ENCODE measurements around the gene CHD3. TPM values are rescaled to one million over a fixed set of nuclear protein-coding genes. Genes with fewer than 3 reads are reported as not detected.
A peak's percentile ranks its signal among the peaks of the same experiment; 100 is the strongest.

CHD3 gene
- total RNA-seq, result 102 TPM

GRCh38 chr17:7888184-7888920 lies at the start of gene CHD3:
TSS of gene CHD3 (plus strand) at chr17:7888789. CDS start at chr17:7889001, 212 bp downstream.
- H3K27me3 ChIP-seq, result no peaks in the 10 kb centered on the region
- no peak for DNase-seq (ENCODE audit: low spot score in 2 of 2)
- H3K9me3 ChIP-seq, result no peaks in the 10 kb centered on the region
- H3K4me1 ChIP-seq, result peaks cover 19 to 28% of the 10 kb centered on the region in 2 donors
- TF ChIP-seq CTCF (IDR thresholded peaks at IDR 0.05), result no peak
- intact Hi-C loops (cut with DNase I), result loop anchor here (2.0 kb wide), 2 partner anchors 26 kb away; no protein-coding TSS in a partner anchor
- H3K4me3 ChIP-seq, result peak within 1 kb of the TSS; percentile 77 to 95
- peak within 1 kb of the TSS; percentile 90 to 91 for H3K27ac ChIP-seq
- H3K36me3 ChIP-seq, result peaks cover 10 to 20% of the 10 kb centered on the region in 2 donors

GRCh38 chr17:7839190-7839875 lies 49.3 kb upstream of the CHD3 start:
- intact Hi-C loops (cut with DNase I), result loop anchor here (5.0 to 10.0 kb wide), 2 partner anchors 267 to 625 kb away; partner anchors contain the start of genes ACADVL and DLG4
- H3K4me3 ChIP-seq, result no peak overlapping the region
- H3K9me3 ChIP-seq, result no peaks in the 10 kb centered on the region
- peaks cover 8 to 34% of the 10 kb centered on the region in 2 donors for H3K4me1 ChIP-seq
- no peaks in the 10 kb centered on the region for H3K36me3 ChIP-seq
- no peak for DNase-seq (ENCODE audit: low spot score in 2 of 2)
- H3K27me3 ChIP-seq, result no peaks in the 10 kb centered on the region
- TF ChIP-seq CTCF (IDR thresholded peaks at IDR 0.05), result no peak
- H3K27ac ChIP-seq, result peak overlapping the region; percentile 43 to 56

GRCh38 chr17:7839876-7840261 lies 48.7 kb upstream of the CHD3 start:
- Histone ChIP-seq H3K27ac (peak overlapping the region in 1 of 2 donors; percentile 56), H3K36me3 (no peaks in the 10 kb centered on the region), H3K27me3 (no peaks in the 10 kb centered on the region), H3K9me3 (no peaks in the 10 kb centered on the region), H3K4me1 (peaks cover 8 to 34% of the 10 kb centered on the region in 2 donors), H3K4me3 (no peak overlapping the region)
- DNase-seq (ENCODE audit: low spot score in 2 of 2), result peak in 1 of 2 donors; percentile 42
- intact Hi-C loops (cut with DNase I), result loop anchor here (5.0 to 10.0 kb wide), 7 partner anchors 225 to 825 kb away; partner anchors contain the start of genes ACADVL, DLG4, FXR2 and KCTD11
- no peak for TF ChIP-seq CTCF (IDR thresholded peaks at IDR 0.05)

GRCh38 chr17:7840441-7840840 lies 48.1 kb upstream of the CHD3 start:
- H3K27me3 ChIP-seq, result no peaks in the 10 kb centered on the region
- no peak for TF ChIP-seq CTCF (IDR thresholded peaks at IDR 0.05)
- H3K36me3 ChIP-seq, result no peaks in the 10 kb centered on the region
- intact Hi-C loops (cut with DNase I), result loop anchor here (5.0 to 10.0 kb wide), 5 partner anchors 226 to 826 kb away; partner anchors contain the start of genes FXR2, KCTD11, PHF23 and RNASEK
- H3K9me3 ChIP-seq, result no peaks in the 10 kb centered on the region
- H3K27ac ChIP-seq, result peak overlapping the region; percentile 97 to 99
- no peak for DNase-seq (ENCODE audit: low spot score in 2 of 2)
- H3K4me3 ChIP-seq, result no peak overlapping the region
- H3K4me1 ChIP-seq, result peaks cover 11 to 39% of the 10 kb centered on the region in 2 donors

- Histone ChIP-seq H3K4me3 (peak overlapping the region; percentile 80 to 88), H3K4me1 (peaks cover 14 to 42% of the 10 kb centered on the region in 2 donors), H3K9me3 (no peaks in the 10 kb centered on the region), H3K27ac (peak overlapping the region; percentile 97 to 99), H3K36me3 (peaks cover 0 to under 1% of the 10 kb centered on the region in 2 donors), H3K27me3 (no peaks in the 10 kb centered on the region)
- intact Hi-C loops (cut with DNase I), result loop anchor here (5.0 to 10.0 kb wide), 5 partner anchors 226 to 826 kb away; partner anchors contain the start of genes FXR2, KCTD11, PHF23 and RNASEK
- TF ChIP-seq CTCF (IDR thresholded peaks at IDR 0.05), result no peak
- no peak for DNase-seq (ENCODE audit: low spot score in 2 of 2)
Observed at GRCh38 chr17:7840875-7841274, 47.7 kb upstream of the CHD3 start.
